Thoracic aorta (tissue), 2 donors: Measurements from ENCODE around the gene SETD3. TPM values are rescaled to one million over a fixed set of nuclear protein-coding genes. Genes with fewer than 3 reads are reported as not detected.
A peak's percentile ranks its signal among the peaks of the same experiment; 100 is the strongest.

Source experiments
- ATAC-seq: fragments of 150-250 bp; one replicate; pipeline ENCODE4 v1.8.0; 2017; ENCODE audit warnings: low read depth; ENCODE audit not compliant: insufficient number of reproducible peaks, low FRiP score
- DNase-seq: peaks from one replicate; pipeline ENCODE4 v3.0.0-alpha.2; 2020; ENCODE audit warnings: low spot score
- H3K27ac ChIP-seq, 2 donors: fragments of 200-600 bp; sonication (generic); 1 replicate in 1 of 2; 2 replicates in 1 of 2; pipeline ENCODE4 v1.5.1; 2016; ENCODE audit warnings: mild to moderate bottlenecking in 2 of 2, moderate library complexity in 2 of 2
- H3K27me3 ChIP-seq: fragments of 200-600 bp; sonication (generic); replicated peaks from 2 replicates; pipeline ENCODE4 v1.6.0; 2016; ENCODE audit warnings: mild to moderate bottlenecking; ENCODE audit not compliant: insufficient read depth
- H3K36me3 ChIP-seq: fragments of 200-600 bp; sonication (generic); one replicate; pipeline ENCODE4 v1.5.1; 2016
- H3K4me1 ChIP-seq, 2 donors: fragments of 200-600 bp; sonication (generic); 1 replicate in 1 of 2; 2 replicates in 1 of 2; pipeline versions ENCODE4 v1.5.1 to v1.6.0; 2016; ENCODE audit warnings: low read depth in 2 of 2, mild to moderate bottlenecking in 1 of 2; ENCODE audit not compliant: control insufficient read depth in 1 of 2
- H3K4me3 ChIP-seq: fragments of 200-600 bp; sonication (generic); 2 replicates; pipeline ENCODE4 v1.5.1; 2016; ENCODE audit warnings: mild to moderate bottlenecking
- H3K9me3 ChIP-seq: fragments of 200-600 bp; sonication (generic); 2 replicates; pipeline ENCODE4 v1.5.1; 2016
- total RNA-seq, 2 donors: library from RNA; depleted of rRNA; stranded (reverse); fragments of >200 nt; gene quantifications; one replicate each; pipeline versions ENCODE4 v1.1.0 to v1.2.3, GENCODE V29; 2016
- TF ChIP-seq, protein P1 (sequence below): fragments of 200-600 bp; sonication (generic); IDR thresholded peaks from one replicate; pipeline ENCODE4 v1.5.1; 2019; ENCODE audit warnings: antibody characterized with exemption

The SETD3 gene
- total RNA-seq, 2 donors from 2014 or later: 70.8 to 76.8 TPM

DNA sequence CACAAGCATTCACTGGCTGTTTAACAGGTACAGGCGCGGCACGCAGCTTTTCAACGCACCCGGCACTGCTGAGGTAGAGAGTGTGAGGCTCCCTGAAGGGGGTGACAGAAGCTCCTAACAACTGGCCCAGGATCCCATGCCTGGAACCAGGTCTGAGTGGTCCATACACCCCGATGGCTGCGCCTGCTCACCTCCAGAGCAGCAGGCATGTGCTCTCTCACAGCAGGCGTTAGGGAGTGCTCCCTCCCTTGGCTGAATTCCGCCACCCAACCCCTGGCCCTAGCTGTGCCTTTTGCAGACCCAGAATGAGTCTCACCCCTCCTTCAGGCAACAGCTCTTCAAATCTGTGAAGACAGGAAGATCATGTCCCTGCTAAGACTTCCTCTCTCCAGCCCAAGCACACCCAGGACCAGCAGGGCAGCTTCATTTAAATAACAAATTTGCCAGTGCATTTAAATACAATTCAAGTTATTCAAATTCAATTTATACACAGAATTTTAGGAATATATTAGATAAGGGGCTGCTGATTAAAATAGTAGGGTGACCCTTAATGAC, 86.0 kb downstream of the SETD3 start:
- no peak for DNase-seq
- Histone ChIP-seq H3K36me3 (peaks cover 37% of the 10 kb centered on the region), H3K27ac (no peak overlapping the region), H3K27me3 (no peaks in the 10 kb centered on the region), H3K9me3 (no peaks in the 10 kb centered on the region), H3K4me3 (no peak overlapping the region), H3K4me1 (no peaks in the 10 kb centered on the region)
- TF ChIP-seq, protein P1, sequence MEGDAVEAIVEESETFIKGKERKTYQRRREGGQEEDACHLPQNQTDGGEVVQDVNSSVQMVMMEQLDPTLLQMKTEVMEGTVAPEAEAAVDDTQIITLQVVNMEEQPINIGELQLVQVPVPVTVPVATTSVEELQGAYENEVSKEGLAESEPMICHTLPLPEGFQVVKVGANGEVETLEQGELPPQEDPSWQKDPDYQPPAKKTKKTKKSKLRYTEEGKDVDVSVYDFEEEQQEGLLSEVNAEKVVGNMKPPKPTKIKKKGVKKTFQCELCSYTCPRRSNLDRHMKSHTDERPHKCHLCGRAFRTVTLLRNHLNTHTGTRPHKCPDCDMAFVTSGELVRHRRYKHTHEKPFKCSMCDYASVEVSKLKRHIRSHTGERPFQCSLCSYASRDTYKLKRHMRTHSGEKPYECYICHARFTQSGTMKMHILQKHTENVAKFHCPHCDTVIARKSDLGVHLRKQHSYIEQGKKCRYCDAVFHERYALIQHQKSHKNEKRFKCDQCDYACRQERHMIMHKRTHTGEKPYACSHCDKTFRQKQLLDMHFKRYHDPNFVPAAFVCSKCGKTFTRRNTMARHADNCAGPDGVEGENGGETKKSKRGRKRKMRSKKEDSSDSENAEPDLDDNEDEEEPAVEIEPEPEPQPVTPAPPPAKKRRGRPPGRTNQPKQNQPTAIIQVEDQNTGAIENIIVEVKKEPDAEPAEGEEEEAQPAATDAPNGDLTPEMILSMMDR: no peak
- ATAC-seq: no peak

DNA sequence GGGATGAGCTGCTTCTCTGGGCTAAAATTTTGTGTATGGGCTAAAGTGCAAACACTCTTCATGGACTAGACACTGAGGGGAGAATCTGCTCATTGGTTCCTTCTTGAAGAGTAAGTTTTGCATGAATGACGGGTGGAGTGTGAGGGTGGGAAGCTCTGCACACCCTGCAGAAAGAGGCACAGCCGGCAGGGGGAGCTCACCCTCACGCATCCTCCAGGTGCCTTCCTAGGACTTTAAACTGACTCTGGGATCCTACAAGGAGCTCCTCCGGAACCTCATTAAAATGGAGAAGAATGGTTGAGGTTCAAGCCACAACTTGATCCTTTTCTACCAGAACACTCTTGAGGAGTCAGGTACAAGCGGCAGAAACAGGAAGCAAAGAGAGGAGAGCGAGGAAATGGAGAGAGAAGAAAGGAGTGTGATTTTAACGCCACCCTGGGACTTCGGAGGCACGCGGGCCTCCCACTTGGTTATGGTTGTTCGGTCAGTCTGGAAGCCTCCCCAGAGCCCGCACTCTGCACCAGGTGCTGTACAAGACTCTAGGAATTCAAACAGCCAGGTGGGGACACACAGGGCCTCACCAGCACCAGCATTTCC, 87.5 kb downstream of the SETD3 start:
- DNase-seq (no peak), ATAC-seq (no peak)
- TF ChIP-seq, protein P1: peak; percentile 44
- no peak overlapping the region for H3K4me3 ChIP-seq
- H3K27me3 ChIP-seq: no peaks in the 10 kb centered on the region
- H3K4me1 ChIP-seq: no peaks in the 10 kb centered on the region
- H3K27ac ChIP-seq: no peak overlapping the region
- H3K36me3 ChIP-seq: peaks cover 26% of the 10 kb centered on the region
- H3K9me3 ChIP-seq: no peaks in the 10 kb centered on the region

DNA sequence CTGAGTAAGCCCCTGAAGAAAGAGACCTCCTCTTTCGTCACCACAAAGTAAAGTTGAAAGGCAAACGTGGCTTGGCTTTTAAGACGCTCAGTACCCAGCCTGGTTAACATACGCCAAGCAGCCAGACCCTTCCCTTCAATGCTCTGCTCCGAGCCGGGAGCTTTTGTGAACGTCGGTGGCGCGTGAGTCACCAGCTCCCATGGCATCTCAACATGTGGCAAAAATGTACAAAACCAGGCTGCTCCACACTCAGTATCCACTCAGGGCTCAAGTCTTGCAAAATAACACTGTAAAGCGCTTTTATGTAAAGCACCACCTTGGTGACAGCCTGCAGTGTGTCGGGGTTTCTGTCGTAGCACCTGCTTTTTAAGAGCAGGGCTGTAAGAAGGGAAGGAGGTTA, 89.0 kb downstream of the SETD3 start:
- H3K4me3 ChIP-seq: no peak overlapping the region
- no peaks in the 10 kb centered on the region for H3K4me1 ChIP-seq
- no peak for DNase-seq
- no peak overlapping the region for H3K27ac ChIP-seq
- TF ChIP-seq, protein P1: no peak
- H3K9me3 ChIP-seq: no peaks in the 10 kb centered on the region
- ATAC-seq: no peak
- no peaks in the 10 kb centered on the region for H3K27me3 ChIP-seq
- H3K36me3 ChIP-seq: peaks cover 14% of the 10 kb centered on the region

DNA sequence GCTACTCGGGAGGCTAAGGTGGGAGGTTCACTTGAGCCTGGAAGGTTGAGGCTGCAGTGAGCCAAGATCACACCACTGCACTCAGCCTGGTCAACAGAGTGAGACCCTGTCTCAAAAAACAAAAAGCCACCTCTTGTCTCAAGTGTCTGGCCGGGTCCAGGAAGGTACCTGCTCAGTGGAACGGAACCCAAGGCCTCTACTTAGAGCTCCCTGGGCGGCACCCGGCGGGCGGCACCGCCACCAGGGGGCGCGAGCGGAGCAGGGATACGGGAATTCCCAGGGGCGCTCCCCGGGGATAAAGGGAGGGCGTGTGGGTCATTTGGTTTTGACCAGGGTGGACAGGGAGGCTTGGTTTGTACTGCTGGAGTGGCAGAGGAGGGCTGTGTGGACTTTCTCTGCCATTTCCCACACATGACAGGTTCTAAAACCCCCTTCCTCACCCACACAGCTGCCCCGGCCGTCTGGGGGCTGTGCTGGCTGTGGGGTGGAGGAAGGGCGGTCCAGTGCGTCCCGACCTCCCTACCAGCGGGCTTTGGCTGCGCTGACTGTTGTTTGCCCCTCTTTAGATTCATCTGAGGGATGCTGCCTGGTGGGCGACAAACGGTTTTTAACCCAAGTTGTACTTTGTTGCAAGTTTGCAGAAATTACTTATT, 91.4 kb downstream of the SETD3 start:
- TF ChIP-seq, protein P1: peak; percentile 45
- DNase-seq (no peak), ATAC-seq (no peak)
- H3K27me3 ChIP-seq: no peaks in the 10 kb centered on the region
- H3K27ac ChIP-seq: no peak overlapping the region
- H3K4me3 ChIP-seq: no peak overlapping the region
- H3K36me3 ChIP-seq: peaks cover 5% of the 10 kb centered on the region
- no peaks in the 10 kb centered on the region for H3K9me3 ChIP-seq
- H3K4me1 ChIP-seq: no peaks in the 10 kb centered on the region

DNA sequence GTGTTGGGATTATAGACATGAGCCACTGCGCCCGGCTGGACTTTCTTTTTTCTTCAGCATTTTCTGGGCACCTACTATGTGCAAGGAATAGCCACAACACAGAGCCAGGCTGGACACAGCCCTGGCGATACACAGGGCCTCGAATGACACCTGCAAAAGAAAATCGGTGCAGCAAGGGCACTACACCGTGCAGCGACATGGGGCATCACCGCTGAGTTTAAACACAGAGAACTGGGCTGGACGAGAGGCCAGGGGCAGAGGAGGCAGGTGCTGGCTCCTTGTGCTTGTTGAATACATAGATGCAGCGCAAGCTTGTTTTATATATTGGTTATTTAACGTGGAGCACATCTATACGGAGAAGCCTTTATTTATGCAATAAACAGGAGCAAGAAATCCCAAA, 92.4 kb downstream of the SETD3 start:
- no peak for ATAC-seq
- no peak for DNase-seq
- Histone ChIP-seq H3K36me3 (no peaks in the 10 kb centered on the region), H3K27ac (no peak overlapping the region), H3K4me3 (no peak overlapping the region), H3K4me1 (no peaks in the 10 kb centered on the region), H3K27me3 (no peaks in the 10 kb centered on the region), H3K9me3 (no peaks in the 10 kb centered on the region)
- TF ChIP-seq, protein P1: no peak
